ENCODE results near the gene RARRES2. TPM values are rescaled to one million over a fixed set of nuclear protein-coding genes. Genes with fewer than 3 reads are reported as not detected.
A peak's percentile ranks its signal among the peaks of the same experiment; 100 is the strongest.

Gene RARRES2
- total and polyA plus RNA-seq, 2 of the 13 experiments (the other 11 are each of a cell fraction or from before 2014, with no cell fraction given), result 134 to 172 TPM

DNA sequence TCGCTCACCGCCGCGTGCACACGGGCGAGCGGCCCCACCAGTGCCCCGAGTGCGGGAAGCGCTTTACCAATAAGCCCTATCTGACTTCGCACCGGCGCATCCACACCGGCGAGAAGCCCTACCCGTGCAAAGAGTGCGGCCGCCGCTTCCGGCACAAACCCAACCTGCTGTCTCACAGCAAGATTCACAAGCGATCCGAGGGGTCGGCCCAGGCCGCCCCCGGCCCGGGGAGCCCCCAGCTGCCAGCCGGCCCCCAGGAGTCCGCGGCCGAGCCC lies 30.5 kb upstream of the RARRES2 start:
- no peak overlapping the region for H3K4me2 ChIP-seq (ENCODE audit: low read depth, low read length)
- FAIRE-seq, result no peak
- intact Hi-C loops (cut with micrococcal nuclease; ENCODE audit: unreplicated experiment) (no loop called here), in situ Hi-C loops (cut with HindIII; ENCODE audit: extremely low pct_ligation_motif_present, low pct_unique_long_range_greater_than_20kb) (no loop called here)
- no peak overlapping the region for H3K9ac ChIP-seq (ENCODE audit: insufficient read depth, low read depth, low read length)
- no peak for ATAC-seq
- H3K4me1 ChIP-seq (ENCODE audit: insufficient read depth, low read length), result peaks cover 70% of the 10 kb centered on the region
- H3K36me3 ChIP-seq (replicated peaks in 1 of 2; ENCODE audit: control insufficient read depth in 1 of 2, insufficient read depth in 2 of 2, low read length in 2 of 2), result peaks cover 5 to 27% of the 10 kb centered on the region in 2 experiments; a peak in 4 of 5 replicates
- no peak overlapping the region for H2AFZ ChIP-seq (ENCODE audit: low read length)
- H4K20me1 ChIP-seq (ENCODE audit: insufficient read depth, low read length), result peaks cover 8% of the 10 kb centered on the region; the same call in 1 of the 2 replicates
- no peaks in the 10 kb centered on the region for H3K9me3 ChIP-seq (ENCODE audit: low read length)
- POLR2A ChIA-PET, result interaction anchor here (4.5 to 6.8 kb wide), 3 partner anchors 13 to 33 kb away, joined by 54 to 141 read pairs (median 86); a partner anchor contains a TSS
- no peaks in the 10 kb centered on the region for H3K27me3 ChIP-seq (ENCODE audit: control insufficient read depth in 1 of 2, insufficient read depth in 2 of 2, low read length in 2 of 2)
- CTCF ChIA-PET (ENCODE audit: low intra/inter-chr PET ratio, low total read pairs), result no interaction called here
- H3K4me3 ChIP-seq (replicated peaks in 1 of 3; ENCODE audit: insufficient read depth in 1 of 3, low read depth in 2 of 3, low read length in 3 of 3), result no peak overlapping the region
- H3K79me2 ChIP-seq (ENCODE audit: insufficient read depth, low read length), result peaks cover 38% of the 10 kb centered on the region
- peak; percentile 14 for TF ChIP-seq AGO2 (optimal IDR thresholded peaks at IDR 0.05; ENCODE audit: low read depth, low read length)
- no peak for TF ChIP-seq HHEX (CRISPR knock-in tag; IDR thresholded peaks at IDR 0.05)
- H3K27ac ChIP-seq (ENCODE audit: extremely low read length, insufficient read depth, low read length), result no peak overlapping the region
- WGBS (ENCODE audit: low lambda C conversion rate), result 98% methylated on average over 12 of the region's 30 CpGs
- DNase-seq (ENCODE audit: low spot score), result no peak
- BruUV-seq (replicated peaks), result no TSS peak

DNA sequence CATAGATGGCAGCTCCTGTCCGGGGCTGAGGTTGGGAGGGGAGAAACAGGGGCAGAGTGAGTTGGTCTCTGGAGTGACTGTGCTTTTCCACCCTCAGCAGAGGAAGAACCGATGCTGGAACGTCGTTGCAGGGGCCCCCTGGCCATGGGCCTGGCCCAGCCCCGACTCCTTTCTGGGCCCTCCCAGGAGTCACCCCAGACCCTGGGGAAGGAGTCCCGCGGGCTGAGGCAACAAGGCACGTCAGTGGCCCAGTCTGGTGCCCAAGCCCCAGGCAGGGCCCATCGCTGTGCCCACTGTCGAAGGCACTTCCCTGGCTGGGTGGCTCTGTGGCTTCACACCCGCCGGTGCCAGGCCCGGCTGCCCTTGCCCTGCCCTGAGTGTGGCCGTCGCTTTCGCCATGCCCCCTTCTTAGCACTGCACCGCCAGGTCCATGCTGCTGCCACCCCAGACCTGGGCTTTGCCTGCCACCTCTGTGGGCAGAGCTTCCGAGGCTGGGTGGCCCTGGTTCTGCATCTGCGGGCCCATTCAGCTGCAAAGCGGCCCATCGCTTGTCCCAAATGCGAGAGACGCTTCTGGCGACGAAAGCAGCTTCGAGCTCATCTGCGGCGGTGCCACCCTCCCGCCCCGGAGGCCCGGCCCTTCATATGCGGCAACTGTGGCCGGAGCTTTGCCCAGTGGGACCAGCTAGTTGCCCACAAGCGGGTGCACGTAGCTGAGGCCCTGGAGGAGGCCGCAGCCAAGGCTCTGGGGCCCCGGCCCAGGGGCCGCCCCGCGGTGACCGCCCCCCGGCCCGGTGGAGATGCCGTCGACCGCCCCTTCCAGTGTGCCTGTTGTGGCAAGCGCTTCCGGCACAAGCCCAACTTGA lies 29.9 kb upstream of the RARRES2 start:
- Histone ChIP-seq H2AFZ (ENCODE audit: low read length) (no peak overlapping the region), H3K9ac (ENCODE audit: insufficient read depth, low read depth, low read length) (no peak overlapping the region), H3K79me2 (ENCODE audit: insufficient read depth, low read length) (peaks cover 38% of the 10 kb centered on the region), H3K9me3 (ENCODE audit: low read length) (no peaks in the 10 kb centered on the region), H3K4me3 (replicated peaks in 1 of 3; ENCODE audit: insufficient read depth in 1 of 3, low read depth in 2 of 3, low read length in 3 of 3) (peak overlapping the region in 1 of 3 experiments; percentile 82; a peak in 1 of 6 replicates), H4K20me1 (ENCODE audit: insufficient read depth, low read length) (peaks cover 8% of the 10 kb centered on the region; the same call in 1 of the 2 replicates), H3K4me2 (ENCODE audit: low read depth, low read length) (peak overlapping the region; percentile 99), H3K27ac (ENCODE audit: extremely low read length, insufficient read depth, low read length) (peak overlapping the region; percentile 100), H3K27me3 (ENCODE audit: control insufficient read depth in 1 of 2, insufficient read depth in 2 of 2, low read length in 2 of 2) (no peaks in the 10 kb centered on the region), H3K36me3 (replicated peaks in 1 of 2; ENCODE audit: control insufficient read depth in 1 of 2, insufficient read depth in 2 of 2, low read length in 2 of 2) (peaks cover 5 to 27% of the 10 kb centered on the region in 2 experiments; a peak in 4 of 5 replicates), H3K4me1 (ENCODE audit: insufficient read depth, low read length) (peaks cover 64% of the 10 kb centered on the region)
- in situ Hi-C loops (cut with HindIII; ENCODE audit: extremely low pct_ligation_motif_present, low pct_unique_long_range_greater_than_20kb) (no loop called here), intact Hi-C loops (cut with micrococcal nuclease; ENCODE audit: unreplicated experiment) (no loop called here)
- BruUV-seq (replicated peaks), result no TSS peak
- TF ChIP-seq HNRNPL (IDR thresholded peaks at IDR 0.05; ENCODE audit: low read depth, low read length) (peak; percentile 90), RBFOX2 (IDR thresholded peaks at IDR 0.05; ENCODE audit: low read depth, low read length) (peak; percentile 71), POLR2A (IDR thresholded peaks at IDR 0.05; ENCODE audit: insufficient read depth in 1 of 2, low read depth in 2 of 2, low read length in 2 of 2) (peak in 1 of 2 experiments; percentile 36; a peak in 1 of 4 replicates), TBX2 (CRISPR knock-in tag; IDR thresholded peaks at IDR 0.05; ENCODE audit: borderline replicate concordance) (no peak), GABPB1 (CRISPR knock-in tag; IDR thresholded peaks at IDR 0.05) (0 out of 2 replicates have a peak, but pooled peaks have one; percentile 19), TAF15 (IDR thresholded peaks at IDR 0.05; ENCODE audit: low read depth, low read length, poor library complexity, severe bottlenecking) (peak; percentile 47), AGO2 (optimal IDR thresholded peaks at IDR 0.05; ENCODE audit: low read depth, low read length) (peak; percentile 93), ETV5 (CRISPR knock-in tag; IDR thresholded peaks at IDR 0.05; ENCODE audit: borderline replicate concordance) (no peak)
- ChIA-PET CTCF (ENCODE audit: low intra/inter-chr PET ratio, low total read pairs) (no interaction called here), POLR2A (interaction anchor here (0.6 to 6.8 kb wide), 12 partner anchors 8 to 533 kb away, joined by 3 to 141 read pairs (median 22); partner anchors contain the start of genes RARRES2, ZNF775 and ZNF862)
- no peak for FAIRE-seq
- 93% methylated on average over 15 of the region's 48 CpGs for WGBS (ENCODE audit: low lambda C conversion rate)
- ATAC-seq, result no peak
- DNase-seq (ENCODE audit: low spot score), result no peak

Measured in HepG2 (cell line).